BJ (cell line): ENCODE results near the gene TTL. TPM values are rescaled to one million over a fixed set of nuclear protein-coding genes. Genes with fewer than 3 reads are reported as not detected.

Source experiments
- CTCF ChIA-PET: fragments of 350-600 bp; formaldehyde crosslinking; extraction: SDS; loops from one replicate; lab custom pipeline; 2021; ENCODE audit warnings: antibody characterized with exemption, inconsistent platforms; lab: Yijun Ruan, JAX
- POLR2A ChIA-PET: fragments of 300-600 bp; sonication (Branson Sonifier 250); formaldehyde crosslinking; extraction: SDS; loops from one replicate; lab custom pipeline; 2021; ENCODE audit warnings: antibody characterized with exemption; lab: Charles Lee
- DNase-seq: peaks from one replicate; pipeline ENCODE4 v3.0.0-alpha.2; 2011; ENCODE audit warnings: low read depth
- H3K27me3 ChIP-seq: 2 replicates; pipeline ENCODE4 v1.6.0; 2011; ENCODE audit warnings: low read length; ENCODE audit not compliant: control insufficient read depth, insufficient read depth
- H3K36me3 ChIP-seq: 2 replicates; pipeline ENCODE4 v1.5.1; 2011; ENCODE audit warnings: low read length; ENCODE audit not compliant: control insufficient read depth, insufficient read depth
- H3K4me3 ChIP-seq: 2 replicates; pipeline ENCODE4 v1.5.1; 2011; ENCODE audit warnings: low read depth, mild to moderate bottlenecking, control low read depth, low read length
- CTCF ChIP-seq: IDR thresholded peaks from 2 replicates; pipeline ENCODE4 v1.5.1; 2011; ENCODE audit warnings: low read depth, mild to moderate bottlenecking, control low read depth, inconsistent platforms, low read length, moderate library complexity; ENCODE audit not compliant: insufficient read depth
- polyA plus RNA-seq: library from polyadenylated mRNA; depleted of rRNA; stranded (reverse); fragments of >200 nt; gene quantifications from 2 replicates; pipeline ENCODE4 v1.2.3, GENCODE V29; 2011

Gene TTL
- polyA plus RNA-seq, 1 experiment: 11.1 TPM

DNA sequence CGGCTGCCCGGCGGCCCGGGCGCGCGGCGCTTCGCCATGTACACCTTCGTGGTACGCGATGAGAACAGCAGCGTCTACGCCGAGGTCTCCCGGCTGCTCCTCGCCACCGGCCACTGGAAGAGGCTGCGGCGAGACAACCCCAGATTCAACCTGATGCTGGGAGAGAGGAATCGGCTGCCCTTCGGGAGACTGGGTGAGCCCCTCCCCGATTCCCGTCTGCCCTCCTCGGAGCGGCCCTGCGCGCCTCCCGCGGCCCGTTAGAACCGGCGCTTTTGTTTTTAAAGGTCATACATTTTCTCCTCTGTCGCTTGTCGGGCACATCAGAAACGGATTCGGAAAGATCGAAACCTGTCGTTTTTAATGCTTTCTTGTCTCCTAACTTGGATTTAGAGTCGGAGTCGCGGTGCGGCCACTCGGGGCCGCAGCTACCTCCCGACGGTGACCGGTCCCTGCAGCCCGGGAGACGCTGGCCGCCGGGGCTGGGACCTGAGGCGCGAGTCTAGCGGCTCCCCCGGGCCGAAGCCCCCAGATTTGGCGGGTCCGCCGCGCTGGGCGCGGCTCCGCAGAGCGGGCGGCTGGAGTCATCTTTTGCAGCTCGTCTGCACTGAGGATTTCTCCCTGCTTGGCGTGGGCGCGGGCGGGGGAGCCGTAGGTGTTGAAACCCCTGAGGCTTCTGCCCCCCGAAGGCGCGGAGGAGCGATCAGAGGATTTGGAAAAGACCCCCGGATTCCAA lies 519 bp downstream of the TTL start:
- POLR2A ChIA-PET: no interaction called here
- Histone ChIP-seq H3K4me3 (peak overlapping the region; percentile 88), H3K27me3 (no peaks in the 10 kb centered on the region), H3K36me3 (no peaks in the 10 kb centered on the region)
- no peak for DNase-seq
- CTCF ChIA-PET: interaction anchor here (1.2 to 1.8 kb wide), 2 partner anchors 11 to 244 kb away, joined by 3 to 8 read pairs; no protein-coding TSS in a partner anchor
- no peak for TF ChIP-seq CTCF

DNA sequence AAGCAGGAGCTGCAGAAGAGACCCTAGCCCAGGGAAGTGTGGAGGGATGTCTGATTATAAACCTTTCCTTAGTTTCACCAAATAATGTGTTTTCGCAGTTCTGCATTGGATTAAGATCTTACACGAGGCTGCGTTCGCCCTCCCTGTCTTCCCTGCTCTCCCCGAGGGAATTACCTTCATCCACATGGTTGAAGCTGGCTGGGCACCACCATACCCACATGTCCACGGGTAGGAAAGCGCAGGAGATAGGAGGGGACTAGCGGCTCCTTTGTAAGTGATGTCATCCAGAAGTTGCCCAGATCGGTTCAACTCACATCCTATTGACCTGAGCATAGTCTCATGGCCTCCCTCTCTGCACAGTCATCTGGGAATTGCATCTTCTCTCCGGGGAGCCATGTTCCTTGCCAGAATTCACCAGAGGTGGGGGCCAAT lies 1.1 kb downstream of the TTL start:
- Histone ChIP-seq H3K36me3 (no peaks in the 10 kb centered on the region), H3K4me3 (peak overlapping the region; percentile 88), H3K27me3 (no peaks in the 10 kb centered on the region)
- no peak for DNase-seq
- POLR2A ChIA-PET: no interaction called here
- CTCF ChIA-PET: interaction anchor here (1.0 to 1.8 kb wide), 3 partner anchors 9 to 244 kb away, joined by 3 to 8 read pairs (median 4); no protein-coding TSS in a partner anchor
- no peak for TF ChIP-seq CTCF

- no peak for DNase-seq
- ChIA-PET POLR2A (interaction anchor here (0.6 kb wide), 1 partner anchor 10 kb away, joined by 4 read pairs; no protein-coding TSS in a partner anchor), CTCF (interaction anchor here (0.9 to 1.8 kb wide), 4 partner anchors 9 to 243 kb away, joined by 3 to 8 read pairs (median 4); no protein-coding TSS in a partner anchor)
- Histone ChIP-seq H3K4me3 (no peak overlapping the region), H3K27me3 (no peaks in the 10 kb centered on the region), H3K36me3 (no peaks in the 10 kb centered on the region)
- no peak for TF ChIP-seq CTCF
Measured at GRCh38 chr2:112483831-112484230, 1.9 kb downstream of the TTL start.

GRCh38 chr2:112485849-112486248 lies 3.9 kb downstream of the TTL start:
- no peaks in the 10 kb centered on the region for H3K36me3 ChIP-seq
- H3K27me3 ChIP-seq: no peaks in the 10 kb centered on the region
- POLR2A ChIA-PET: no interaction called here
- no peak for DNase-seq
- no peak for TF ChIP-seq CTCF
- H3K4me3 ChIP-seq: no peak overlapping the region
- CTCF ChIA-PET: interaction anchor here (0.7 to 0.8 kb wide), 2 partner anchors 16 to 143 kb away, joined by 3 to 5 read pairs; no protein-coding TSS in a partner anchor

DNA sequence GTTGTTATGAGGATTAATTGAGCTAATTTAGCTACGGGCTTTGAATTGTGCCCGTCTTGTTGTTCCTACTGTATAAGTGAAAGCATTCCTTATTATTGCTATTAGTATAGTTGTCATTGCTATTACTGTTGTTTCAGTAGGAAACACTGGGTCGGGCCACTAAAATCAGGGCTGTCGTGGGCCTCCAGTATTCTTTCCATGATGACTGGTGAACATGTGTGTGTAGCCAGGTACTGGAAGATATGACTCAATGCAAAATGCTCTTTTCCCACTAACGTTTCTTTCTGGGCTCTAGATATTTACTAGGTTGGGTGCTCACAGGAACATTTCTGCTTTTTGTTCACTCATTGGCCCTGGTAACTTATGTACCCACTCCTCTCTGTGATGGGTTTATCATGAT lies 4.9 kb downstream of the TTL start:
- Histone ChIP-seq H3K36me3 (no peaks in the 10 kb centered on the region), H3K4me3 (no peak overlapping the region), H3K27me3 (no peaks in the 10 kb centered on the region)
- no peak for TF ChIP-seq CTCF
- no peak for DNase-seq
- POLR2A ChIA-PET: no interaction called here
- CTCF ChIA-PET: no interaction called here
